ENCODE measurements around the gene GPX3.

GRCh38 chr5:151047814-151048425, 27.5 kb downstream of the GPX3 start:
- TF ChIP-seq ZNF274 (IDR thresholded peaks at IDR 0.05; ENCODE audit: low read depth, low read length) (no peak), YY1 (IDR thresholded peaks at IDR 0.05; ENCODE audit: insufficient read depth, insufficient read length) (no peak)
